ENCODE results near the gene SOD3. TPM values are rescaled to one million over a fixed set of nuclear protein-coding genes. Genes with fewer than 3 reads are reported as not detected.

The SOD3 gene
- total RNA-seq, 1 donor from 2014 or later: not detected

DNA sequence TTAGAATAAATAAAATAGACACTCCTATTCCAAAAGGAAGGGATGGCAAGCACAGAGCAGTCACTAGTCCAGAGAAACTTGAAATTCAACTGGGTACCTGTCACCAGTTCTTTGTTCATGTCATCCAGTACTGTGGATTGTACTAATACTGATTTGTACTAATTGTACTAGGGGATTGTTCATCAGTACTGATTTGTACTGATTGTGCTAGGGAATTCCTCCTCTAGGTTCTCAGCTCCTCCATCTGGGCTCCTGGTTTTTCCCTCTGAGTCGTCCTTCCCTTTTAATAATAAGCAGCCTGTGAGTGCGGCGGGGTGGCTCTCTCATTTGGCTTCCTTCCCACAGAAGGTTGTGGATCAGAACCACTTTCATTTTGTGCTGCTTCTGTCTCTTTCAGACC, 31.0 kb upstream of the SOD3 start:
- TF ChIP-seq, protein P1, sequence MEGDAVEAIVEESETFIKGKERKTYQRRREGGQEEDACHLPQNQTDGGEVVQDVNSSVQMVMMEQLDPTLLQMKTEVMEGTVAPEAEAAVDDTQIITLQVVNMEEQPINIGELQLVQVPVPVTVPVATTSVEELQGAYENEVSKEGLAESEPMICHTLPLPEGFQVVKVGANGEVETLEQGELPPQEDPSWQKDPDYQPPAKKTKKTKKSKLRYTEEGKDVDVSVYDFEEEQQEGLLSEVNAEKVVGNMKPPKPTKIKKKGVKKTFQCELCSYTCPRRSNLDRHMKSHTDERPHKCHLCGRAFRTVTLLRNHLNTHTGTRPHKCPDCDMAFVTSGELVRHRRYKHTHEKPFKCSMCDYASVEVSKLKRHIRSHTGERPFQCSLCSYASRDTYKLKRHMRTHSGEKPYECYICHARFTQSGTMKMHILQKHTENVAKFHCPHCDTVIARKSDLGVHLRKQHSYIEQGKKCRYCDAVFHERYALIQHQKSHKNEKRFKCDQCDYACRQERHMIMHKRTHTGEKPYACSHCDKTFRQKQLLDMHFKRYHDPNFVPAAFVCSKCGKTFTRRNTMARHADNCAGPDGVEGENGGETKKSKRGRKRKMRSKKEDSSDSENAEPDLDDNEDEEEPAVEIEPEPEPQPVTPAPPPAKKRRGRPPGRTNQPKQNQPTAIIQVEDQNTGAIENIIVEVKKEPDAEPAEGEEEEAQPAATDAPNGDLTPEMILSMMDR (IDR thresholded peaks at IDR 0.05; ENCODE audit: partially characterized antibody, unreplicated experiment): no peak
- Mint-ChIP-seq H3K4me1 (ENCODE audit: low read depth, unreplicated experiment) (no peaks in the 10 kb centered on the region), H3K36me3 (ENCODE audit: unreplicated experiment) (peaks cover 13% of the 10 kb centered on the region)

DNA sequence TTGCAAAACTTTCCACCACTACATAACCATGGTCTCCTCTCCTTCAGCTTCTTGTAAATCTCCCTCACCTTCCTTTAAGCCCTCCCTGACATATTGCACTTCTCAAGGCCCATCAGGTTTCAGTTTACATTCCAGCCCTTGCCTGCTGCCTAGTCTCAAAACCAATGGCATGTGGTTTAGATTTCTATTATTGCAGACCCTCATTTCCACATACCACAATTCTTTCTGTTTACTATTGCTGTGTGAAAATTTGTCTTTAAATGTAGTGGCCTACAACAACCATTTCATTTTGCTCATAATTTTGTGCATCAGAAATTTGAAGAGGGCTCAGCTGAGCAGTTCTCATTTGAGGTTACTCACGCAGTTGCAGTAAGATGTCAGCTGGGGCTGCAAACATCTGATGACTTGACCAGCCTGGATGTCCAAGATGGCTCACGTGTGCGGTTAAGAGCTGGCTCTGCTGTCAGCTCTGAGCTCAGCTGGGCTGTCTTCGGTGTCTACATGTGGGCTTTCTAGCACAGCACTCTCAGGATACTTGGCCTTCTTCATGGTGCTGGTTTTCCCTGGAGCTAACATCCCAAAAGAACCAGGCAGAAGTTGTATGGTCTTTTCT, 29.9 kb upstream of the SOD3 start:
- H3K4me1 Mint-ChIP-seq (ENCODE audit: low read depth, unreplicated experiment): no peaks in the 10 kb centered on the region
- H3K36me3 Mint-ChIP-seq (ENCODE audit: unreplicated experiment): peaks cover 9% of the 10 kb centered on the region
- H3K9me3 Mint-ChIP-seq (ENCODE audit: unreplicated experiment): no peaks in the 10 kb centered on the region
- TF ChIP-seq, protein P1 (IDR thresholded peaks at IDR 0.05; ENCODE audit: partially characterized antibody, unreplicated experiment): no peak
- no peak overlapping the region for H3K4me3 Mint-ChIP-seq (ENCODE audit: unreplicated experiment)
- no peak overlapping the region for H3K27ac Mint-ChIP-seq (ENCODE audit: unreplicated experiment)
- H3K27me3 Mint-ChIP-seq (ENCODE audit: unreplicated experiment): no peaks in the 10 kb centered on the region
- no peak for DNase-seq

More for the DNA sequence above, 31.0 kb upstream of the SOD3 start:
- Mint-ChIP-seq H3K27me3 (ENCODE audit: unreplicated experiment) (no peaks in the 10 kb centered on the region), H3K9me3 (ENCODE audit: unreplicated experiment) (no peaks in the 10 kb centered on the region), H3K4me3 (ENCODE audit: unreplicated experiment) (no peak overlapping the region), H3K27ac (ENCODE audit: unreplicated experiment) (no peak overlapping the region)
- DNase-seq: no peak

DNA sequence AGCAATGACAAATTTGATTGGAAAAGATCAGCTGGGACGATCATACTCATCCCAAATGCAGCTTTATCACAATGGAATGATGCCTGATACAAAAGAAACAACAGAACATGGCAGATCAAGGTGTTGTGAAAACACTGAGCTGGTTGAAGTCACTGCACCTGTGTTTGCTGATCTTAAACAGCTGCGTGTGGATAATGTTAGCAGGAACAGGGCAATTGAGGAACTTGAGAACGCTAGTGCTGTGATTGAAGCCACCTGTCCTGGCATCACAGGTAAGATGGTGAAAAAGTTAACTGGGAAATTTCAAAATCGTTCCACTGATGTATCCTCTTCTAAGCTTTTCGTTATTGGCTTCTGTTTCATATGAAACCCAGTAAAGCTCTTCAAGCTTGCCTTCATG, 27.4 kb upstream of the SOD3 start:
- Mint-ChIP-seq H3K27ac (ENCODE audit: unreplicated experiment) (no peak overlapping the region), H3K9me3 (ENCODE audit: unreplicated experiment) (no peaks in the 10 kb centered on the region), H3K4me3 (ENCODE audit: unreplicated experiment) (no peak overlapping the region), H3K36me3 (ENCODE audit: unreplicated experiment) (peaks cover 9% of the 10 kb centered on the region), H3K4me1 (ENCODE audit: low read depth, unreplicated experiment) (no peaks in the 10 kb centered on the region), H3K27me3 (ENCODE audit: unreplicated experiment) (peaks cover 4% of the 10 kb centered on the region)
- TF ChIP-seq, protein P1 (IDR thresholded peaks at IDR 0.05; ENCODE audit: partially characterized antibody, unreplicated experiment): no peak
- DNase-seq: no peak

DNA sequence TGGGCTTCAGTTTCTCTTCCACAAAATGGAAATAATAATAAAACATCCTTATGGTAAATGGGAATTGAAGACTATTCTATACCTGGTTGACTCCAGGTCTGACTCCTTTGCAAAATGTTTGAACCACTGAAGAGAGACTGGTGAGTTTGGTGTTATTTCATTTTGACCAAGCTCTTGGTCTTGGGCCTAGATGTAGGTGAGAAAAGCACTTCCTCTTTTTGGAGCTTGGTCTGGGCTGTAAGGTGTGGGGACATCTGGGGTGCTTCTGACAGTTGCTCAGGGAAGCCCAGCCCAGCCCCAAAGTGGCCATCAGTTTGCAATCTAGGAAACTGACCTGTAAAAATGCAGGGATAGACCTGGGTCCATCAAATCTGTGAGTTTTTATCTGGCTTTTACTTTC, 26.8 kb upstream of the SOD3 start:
- no peak overlapping the region for H3K4me3 Mint-ChIP-seq (ENCODE audit: unreplicated experiment)
- H3K27me3 Mint-ChIP-seq (ENCODE audit: unreplicated experiment): peaks cover 4% of the 10 kb centered on the region
- no peaks in the 10 kb centered on the region for H3K9me3 Mint-ChIP-seq (ENCODE audit: unreplicated experiment)
- DNase-seq: no peak
- H3K4me1 Mint-ChIP-seq (ENCODE audit: low read depth, unreplicated experiment): no peaks in the 10 kb centered on the region
- peaks cover 9% of the 10 kb centered on the region for H3K36me3 Mint-ChIP-seq (ENCODE audit: unreplicated experiment)
- TF ChIP-seq, protein P1 (IDR thresholded peaks at IDR 0.05; ENCODE audit: partially characterized antibody, unreplicated experiment): no peak
- no peak overlapping the region for H3K27ac Mint-ChIP-seq (ENCODE audit: unreplicated experiment)

DNA sequence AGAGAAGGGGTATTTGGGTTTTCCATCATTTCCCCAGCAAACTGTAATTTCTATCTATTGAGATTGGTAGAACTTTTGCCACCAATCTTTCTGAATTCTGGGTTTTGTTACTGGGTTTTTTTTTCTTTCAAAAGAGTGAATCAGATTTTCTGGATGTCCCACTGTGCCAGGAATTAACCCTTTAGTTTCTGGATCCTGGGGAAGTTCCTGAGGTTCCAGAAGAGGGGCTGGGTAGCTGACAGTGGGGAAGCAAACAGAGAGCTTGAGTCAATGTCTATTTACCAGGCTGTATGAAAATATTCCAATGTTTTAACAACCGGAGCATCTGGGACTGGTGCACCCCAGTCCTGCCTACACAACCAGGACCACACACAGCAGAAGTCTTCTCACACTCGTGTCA, 25.8 kb upstream of the SOD3 start:
- H3K4me1 Mint-ChIP-seq (ENCODE audit: low read depth, unreplicated experiment): no peaks in the 10 kb centered on the region
- DNase-seq: no peak
- H3K36me3 Mint-ChIP-seq (ENCODE audit: unreplicated experiment): peaks cover 9% of the 10 kb centered on the region
- H3K27ac Mint-ChIP-seq (ENCODE audit: unreplicated experiment): no peak overlapping the region
- no peak overlapping the region for H3K4me3 Mint-ChIP-seq (ENCODE audit: unreplicated experiment)
- TF ChIP-seq, protein P1 (IDR thresholded peaks at IDR 0.05; ENCODE audit: partially characterized antibody, unreplicated experiment): no peak
- H3K27me3 Mint-ChIP-seq (ENCODE audit: unreplicated experiment): peaks cover 4% of the 10 kb centered on the region
- H3K9me3 Mint-ChIP-seq (ENCODE audit: unreplicated experiment): no peaks in the 10 kb centered on the region
